Measurements from ENCODE around the gene ATRX. TPM values are rescaled to one million over a fixed set of nuclear protein-coding genes. Genes with fewer than 3 reads are reported as not detected.
A peak's percentile ranks its signal among the peaks of the same experiment; 100 is the strongest.
"Not testable (repeated sequence)": the region's sequence is repeated elsewhere in the genome, so short reads cannot be mapped to it uniquely, and the experiment has no call there.

ATRX gene, protein sequence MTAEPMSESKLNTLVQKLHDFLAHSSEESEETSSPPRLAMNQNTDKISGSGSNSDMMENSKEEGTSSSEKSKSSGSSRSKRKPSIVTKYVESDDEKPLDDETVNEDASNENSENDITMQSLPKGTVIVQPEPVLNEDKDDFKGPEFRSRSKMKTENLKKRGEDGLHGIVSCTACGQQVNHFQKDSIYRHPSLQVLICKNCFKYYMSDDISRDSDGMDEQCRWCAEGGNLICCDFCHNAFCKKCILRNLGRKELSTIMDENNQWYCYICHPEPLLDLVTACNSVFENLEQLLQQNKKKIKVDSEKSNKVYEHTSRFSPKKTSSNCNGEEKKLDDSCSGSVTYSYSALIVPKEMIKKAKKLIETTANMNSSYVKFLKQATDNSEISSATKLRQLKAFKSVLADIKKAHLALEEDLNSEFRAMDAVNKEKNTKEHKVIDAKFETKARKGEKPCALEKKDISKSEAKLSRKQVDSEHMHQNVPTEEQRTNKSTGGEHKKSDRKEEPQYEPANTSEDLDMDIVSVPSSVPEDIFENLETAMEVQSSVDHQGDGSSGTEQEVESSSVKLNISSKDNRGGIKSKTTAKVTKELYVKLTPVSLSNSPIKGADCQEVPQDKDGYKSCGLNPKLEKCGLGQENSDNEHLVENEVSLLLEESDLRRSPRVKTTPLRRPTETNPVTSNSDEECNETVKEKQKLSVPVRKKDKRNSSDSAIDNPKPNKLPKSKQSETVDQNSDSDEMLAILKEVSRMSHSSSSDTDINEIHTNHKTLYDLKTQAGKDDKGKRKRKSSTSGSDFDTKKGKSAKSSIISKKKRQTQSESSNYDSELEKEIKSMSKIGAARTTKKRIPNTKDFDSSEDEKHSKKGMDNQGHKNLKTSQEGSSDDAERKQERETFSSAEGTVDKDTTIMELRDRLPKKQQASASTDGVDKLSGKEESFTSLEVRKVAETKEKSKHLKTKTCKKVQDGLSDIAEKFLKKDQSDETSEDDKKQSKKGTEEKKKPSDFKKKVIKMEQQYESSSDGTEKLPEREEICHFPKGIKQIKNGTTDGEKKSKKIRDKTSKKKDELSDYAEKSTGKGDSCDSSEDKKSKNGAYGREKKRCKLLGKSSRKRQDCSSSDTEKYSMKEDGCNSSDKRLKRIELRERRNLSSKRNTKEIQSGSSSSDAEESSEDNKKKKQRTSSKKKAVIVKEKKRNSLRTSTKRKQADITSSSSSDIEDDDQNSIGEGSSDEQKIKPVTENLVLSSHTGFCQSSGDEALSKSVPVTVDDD (N-terminal part only)
- total RNA-seq (100 to 1,000 TPM in 2 of 5 donors, 10 to 100 TPM in 3; 85.1 to 146 (median 90.1) TPM), total RNA-seq (89.7 to 321 (median 197) reads per million in 29 experiments)
- total RNA-seq (2013) = 106 TPM

- H3K36me3 Mint-ChIP-seq = no peaks in the 10 kb centered on the region
- peak within 1 kb of the TSS; percentile 96 to 100 (median 99) for H3K4me3 Mint-ChIP-seq
- no peaks in the 10 kb centered on the region for H3K9me3 ChIP-seq
- 0% methylated on average over 24 of the region's 61 CpGs for WGBS (ENCODE audit: insufficient coverage)
- peak within 1 kb of the TSS; percentile 73 to 93 for H3K4me3 ChIP-seq (ENCODE audit: control insufficient read depth in 1 of 2, extremely low read depth in 1 of 2, low read length in 1 of 2)
- H3K9me3 Mint-ChIP-seq = no peaks in the 10 kb centered on the region
- ChIA-PET CTCF (interaction anchor here in 1 of 2 donors (0.9 kb wide), 1 partner anchor 114 kb away, joined by 3 read pairs; the partner anchor contains the start of gene COX7B), POLR2A (interaction anchor here (0.6 to 0.9 kb wide), 3 partner anchors 109 to 1448 kb away, joined by 3 to 6 read pairs (median 5); partner anchors contain the start of genes COX7B (in 1 of the 2) and MAGT1 (in 1 of the 2))
- no peaks in the 10 kb centered on the region for H3K36me3 ChIP-seq (ENCODE audit: control insufficient read depth in 2 of 2, extremely low read depth in 1 of 2, insufficient read depth in 1 of 2, low read length in 1 of 2)
- H3K27ac Mint-ChIP-seq = peak within 1 kb of the TSS; percentile 99 to 100
- peaks cover 28 to 38% (median 37%) of the 10 kb centered on the region in 3 donors for H3K4me1 Mint-ChIP-seq
- no peaks in the 10 kb centered on the region for H3K27me3 ChIP-seq (replicated peaks in 1 of 2; ENCODE audit: control insufficient read depth in 2 of 2, extremely low read depth in 1 of 2, insufficient read depth in 2 of 2, low read length in 1 of 2)
- DNase-seq (peak; percentile 42 to 87 (median 73)), ATAC-seq (replicated peaks in 1 of 4) (peak; percentile 89 to 93 (median 92))
- no peaks in the 10 kb centered on the region for H3K27me3 Mint-ChIP-seq
- H3K27ac ChIP-seq (ENCODE audit: low read length) = peak within 1 kb of the TSS; percentile 96
- peaks cover 2 to 25% of the 10 kb centered on the region in 2 experiments for H3K4me1 ChIP-seq (ENCODE audit: control insufficient read depth in 1 of 2, extremely low read depth in 1 of 2, insufficient read depth in 2 of 2, low read length in 2 of 2)
Measured at GRCh38 chrX:77785486-77786364, at the start of gene ATRX. Gene ATRX (minus strand): TSS chrX:77786216. CDS start chrX:77786001, 215 bp downstream.

GRCh38 chrX:77831544-77831943 is 45.5 kb upstream of the ATRX start:
- POLR2A ChIA-PET; H3K9me3 Mint-ChIP-seq; H3K4me1 Mint-ChIP-seq; H3K4me3 ChIP-seq (ENCODE audit: control insufficient read depth in 1 of 2, extremely low read depth in 1 of 2, low read length in 1 of 2); H3K27ac ChIP-seq (ENCODE audit: low read length); H3K9me3 ChIP-seq; H3K27me3 ChIP-seq (replicated peaks in 1 of 2; ENCODE audit: control insufficient read depth in 2 of 2, extremely low read depth in 1 of 2, insufficient read depth in 2 of 2, low read length in 1 of 2); DNase-seq; H3K27me3 Mint-ChIP-seq; ATAC-seq (replicated peaks in 1 of 4); H3K4me1 ChIP-seq (ENCODE audit: control insufficient read depth in 1 of 2, extremely low read depth in 1 of 2, insufficient read depth in 2 of 2, low read length in 2 of 2); H3K27ac Mint-ChIP-seq; H3K4me3 Mint-ChIP-seq: not testable (repeated sequence)
- H3K36me3 Mint-ChIP-seq = peaks cover 22% of the 10 kb centered on the region
- WGBS (ENCODE audit: insufficient coverage) = no CpG with 5 or more reads among the region's 5 CpGs
- H3K36me3 ChIP-seq (ENCODE audit: control insufficient read depth in 2 of 2, extremely low read depth in 1 of 2, insufficient read depth in 1 of 2, low read length in 1 of 2) = peaks cover 0 to 13% of the 10 kb centered on the region in 2 donors
- CTCF ChIA-PET = interaction anchor here in 1 of 2 donors (0.7 kb wide), 1 partner anchor 27 kb away, joined by 4 read pairs; no protein-coding TSS in a partner anchor

DNA sequence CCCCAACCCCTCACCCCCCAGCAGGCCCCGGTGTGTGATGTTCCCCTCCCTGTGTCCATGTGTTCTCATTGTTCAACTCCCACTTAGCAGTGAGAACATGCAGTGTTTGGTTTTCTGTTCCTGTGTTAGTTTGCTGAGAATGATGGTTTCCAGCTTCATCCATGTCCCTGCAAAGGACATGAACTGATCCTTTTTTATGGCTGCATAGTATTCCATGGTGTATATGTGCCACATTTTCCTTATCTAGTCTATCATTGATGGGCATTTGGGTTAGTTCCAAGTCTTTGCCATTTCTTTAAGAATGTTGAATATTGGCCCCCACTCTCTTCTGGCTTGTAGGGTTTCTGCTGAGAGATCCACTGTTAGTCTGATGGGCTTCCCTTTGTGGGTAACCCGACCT is 36.0 kb upstream of the ATRX start:
- H3K9me3 Mint-ChIP-seq; ATAC-seq (replicated peaks in 1 of 4); H3K4me3 ChIP-seq (ENCODE audit: control insufficient read depth in 1 of 2, extremely low read depth in 1 of 2, low read length in 1 of 2); H3K4me1 Mint-ChIP-seq; DNase-seq; H3K27me3 Mint-ChIP-seq; CTCF ChIA-PET; POLR2A ChIA-PET; H3K4me3 Mint-ChIP-seq; H3K27ac ChIP-seq (ENCODE audit: low read length); H3K27ac Mint-ChIP-seq; H3K27me3 ChIP-seq (replicated peaks in 1 of 2; ENCODE audit: control insufficient read depth in 2 of 2, extremely low read depth in 1 of 2, insufficient read depth in 2 of 2, low read length in 1 of 2); H3K4me1 ChIP-seq (ENCODE audit: control insufficient read depth in 1 of 2, extremely low read depth in 1 of 2, insufficient read depth in 2 of 2, low read length in 2 of 2); H3K9me3 ChIP-seq; H3K36me3 ChIP-seq (ENCODE audit: control insufficient read depth in 2 of 2, extremely low read depth in 1 of 2, insufficient read depth in 1 of 2, low read length in 1 of 2): not testable (repeated sequence)
- WGBS (ENCODE audit: insufficient coverage) = no CpG with 5 or more reads among the region's 2 CpGs
- H3K36me3 Mint-ChIP-seq = peaks cover 27% of the 10 kb centered on the region

DNA sequence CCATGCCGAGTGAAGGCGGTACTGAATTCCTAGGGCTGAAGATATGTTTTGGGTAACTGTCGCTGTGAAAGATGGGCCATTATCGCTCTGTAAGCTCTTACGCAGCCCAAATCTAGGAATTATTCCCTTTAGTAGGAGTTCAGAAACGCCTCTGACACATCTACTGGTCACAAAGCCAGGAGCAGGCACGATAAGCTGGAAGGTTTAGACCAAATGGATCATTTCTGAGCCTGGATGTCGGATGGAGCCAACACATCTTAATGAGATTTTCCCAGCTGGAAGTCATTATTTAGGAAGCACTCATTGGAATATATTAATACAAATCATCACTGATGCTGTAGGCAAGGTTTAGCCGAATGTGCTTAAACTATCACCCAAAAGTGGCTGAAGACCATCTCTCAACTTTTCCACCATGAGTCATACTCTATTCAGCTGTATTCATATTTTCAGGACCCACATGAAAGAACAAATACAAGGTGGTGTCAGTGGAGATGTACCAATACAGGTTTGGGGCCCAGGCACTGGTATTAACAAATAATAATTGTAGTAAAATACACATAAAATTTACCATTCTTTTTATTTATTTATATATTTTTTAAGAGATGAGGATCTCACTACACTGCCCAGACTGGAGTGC is 34.2 kb upstream of the ATRX start:
- Histone ChIP-seq H3K36me3 (ENCODE audit: control insufficient read depth in 2 of 2, extremely low read depth in 1 of 2, insufficient read depth in 1 of 2, low read length in 1 of 2) (no peaks in the 10 kb centered on the region), H3K27ac (ENCODE audit: low read length) (no peak overlapping the region), H3K4me1 (ENCODE audit: control insufficient read depth in 1 of 2, extremely low read depth in 1 of 2, insufficient read depth in 2 of 2, low read length in 2 of 2) (no peaks in the 10 kb centered on the region), H3K4me3 (ENCODE audit: control insufficient read depth in 1 of 2, extremely low read depth in 1 of 2, low read length in 1 of 2) (no peak overlapping the region), H3K9me3 (no peaks in the 10 kb centered on the region), H3K27me3 (replicated peaks in 1 of 2; ENCODE audit: control insufficient read depth in 2 of 2, extremely low read depth in 1 of 2, insufficient read depth in 2 of 2, low read length in 1 of 2) (no peaks in the 10 kb centered on the region)
- H3K27me3 Mint-ChIP-seq = peaks cover 0 to 3% of the 10 kb centered on the region in 2 donors
- H3K9me3 Mint-ChIP-seq = peaks cover 5 to 8% (median 5%) of the 10 kb centered on the region in 3 donors
- no peak overlapping the region for H3K4me3 Mint-ChIP-seq
- H3K36me3 Mint-ChIP-seq = peaks cover 12% of the 10 kb centered on the region
- ChIA-PET POLR2A (no interaction called here), CTCF (no interaction called here)
- ATAC-seq (replicated peaks in 1 of 4) (no peak), DNase-seq (no peak)
- H3K4me1 Mint-ChIP-seq = no peaks in the 10 kb centered on the region
- H3K27ac Mint-ChIP-seq = no peak overlapping the region
- 94% methylated on average over 3 of the region's 9 CpGs for WGBS (ENCODE audit: insufficient coverage)

- Histone ChIP-seq H3K36me3 (ENCODE audit: control insufficient read depth in 2 of 2, extremely low read depth in 1 of 2, insufficient read depth in 1 of 2, low read length in 1 of 2) (no peaks in the 10 kb centered on the region), H3K4me1 (ENCODE audit: control insufficient read depth in 1 of 2, extremely low read depth in 1 of 2, insufficient read depth in 2 of 2, low read length in 2 of 2) (no peaks in the 10 kb centered on the region), H3K27ac (ENCODE audit: low read length) (no peak overlapping the region), H3K9me3 (no peaks in the 10 kb centered on the region), H3K4me3 (ENCODE audit: control insufficient read depth in 1 of 2, extremely low read depth in 1 of 2, low read length in 1 of 2) (no peak overlapping the region), H3K27me3 (replicated peaks in 1 of 2; ENCODE audit: control insufficient read depth in 2 of 2, extremely low read depth in 1 of 2, insufficient read depth in 2 of 2, low read length in 1 of 2) (no peaks in the 10 kb centered on the region)
- H3K27ac Mint-ChIP-seq = no peak overlapping the region
- ChIA-PET POLR2A (no interaction called here), CTCF (no interaction called here)
- H3K4me1 Mint-ChIP-seq = no peaks in the 10 kb centered on the region
- ATAC-seq (replicated peaks in 1 of 4) (no peak), DNase-seq (no peak)
- WGBS (ENCODE audit: insufficient coverage) = no CpG with 5 or more reads among the region's 1 CpG
- H3K27me3 Mint-ChIP-seq = peaks cover 0 to 7% of the 10 kb centered on the region in 2 donors
- H3K4me3 Mint-ChIP-seq = no peak overlapping the region
- peaks cover 0 to 3% (median 0%) of the 10 kb centered on the region in 3 donors for H3K9me3 Mint-ChIP-seq
- peaks cover 3% of the 10 kb centered on the region for H3K36me3 Mint-ChIP-seq
Measured at GRCh38 chrX:77814210-77814609, 28.2 kb upstream of the ATRX start.

All from T-cell (primary cell).